Heart left ventricle (tissue), 16 donors: Measurements from ENCODE around the gene SMAD4. TPM values are rescaled to one million over a fixed set of nuclear protein-coding genes. Genes with fewer than 3 reads are reported as not detected.

Source experiments
- ATAC-seq, 4 donors: fragments of 200-7000 bp; cut with Tn5 transposase; one replicate each; pipeline ENCODE4 v1.9.1; 2020 to 2022; ENCODE audit warnings: moderate library complexity in 4 of 4, mild to moderate bottlenecking in 3 of 4, moderate number of reproducible peaks in 1 of 4
- DNase-seq, 5 donors: peaks; one replicate each; pipeline ENCODE4 v3.0.0-alpha.2; 2020
- H3K27ac ChIP-seq, 12 donors: fragments of 200-600 bp; sonication (generic) in 4 of 12; one replicate each; pipeline versions ENCODE4 v1.5.0 to v1.8.0; 2016 to 2022; ENCODE audit warnings: mild to moderate bottlenecking in 2 of 12
- H3K27me3 ChIP-seq, 9 donors: fragments of 200-600 bp; sonication (generic) in 2 of 9; one replicate each; pipeline versions ENCODE4 v1.5.1 to v1.8.0; 2016 to 2022; ENCODE audit warnings: mild to moderate bottlenecking in 3 of 9
- H3K36me3 ChIP-seq, 9 donors: fragments of 200-600 bp; sonication (generic) in 2 of 9; one replicate each; pipeline versions ENCODE4 v1.5.0 to v1.8.0; 2018 to 2022; ENCODE audit warnings: mild to moderate bottlenecking in 2 of 9
- H3K4me1 ChIP-seq, 12 donors: fragments of 200-600 bp; sonication (generic) in 4 of 12; one replicate each; pipeline versions ENCODE4 v1.5.0 to v1.8.0; 2016 to 2022; ENCODE audit warnings: mild to moderate bottlenecking in 3 of 12
- H3K4me3 ChIP-seq, 12 donors: fragments of 200-600 bp; sonication (generic) in 4 of 12; one replicate each; pipeline versions ENCODE4 v1.5.0 to v1.8.0; 2017 to 2022; ENCODE audit warnings: mild to moderate bottlenecking in 9 of 12, moderate library complexity in 4 of 12
- H3K9me3 ChIP-seq, 12 donors: fragments of 200-600 bp; sonication (generic) in 4 of 12; one replicate each; pipeline versions ENCODE4 v1.5.0 to v1.8.0; 2016 to 2022; ENCODE audit warnings: mild to moderate bottlenecking in 1 of 12
- CTCF ChIP-seq, 12 donors: fragments of 200-600 bp; sonication (generic) in 4 of 12; IDR thresholded peaks; one replicate each; pipeline versions ENCODE4 v1.5.0 to v1.8.0; 2018 to 2022; ENCODE audit warnings: antibody characterized with exemption in 12 of 12, mild to moderate bottlenecking in 5 of 12
- POLR2A ChIP-seq, 2 donors: fragments of 450-650 bp; IDR thresholded peaks; one replicate each; pipeline ENCODE4 v1.6.1; 2017; ENCODE audit warnings: antibody characterized with exemption in 2 of 2, mild to moderate bottlenecking in 2 of 2, moderate library complexity in 2 of 2
- WGBS, 4 donors: extraction: QIAGEN DNeasy Blood & Tissue Kit in 2 of 4; methylation state at CpG; one replicate each; pipeline versions ENCODE4 v1.1.5 to v1.1.7; 2013 to 2018; 5-methylcytosine and 5-hydroxymethylcytosine counted together
- intact Hi-C, 10 donors: fragments of 100-400 bp; cut with DNase I; formaldehyde crosslinking; loops; one replicate each; pipeline versions ENCODE4 v1.11.1 to v1.14.2; 2022
- polyA plus RNA-seq, 2 donors: library from polyadenylated mRNA; stranded (reverse); fragments of 200-250 nt; gene quantifications; one replicate each; pipeline ENCODE4 v1.2.3, GENCODE V29; 2013
- total RNA-seq, 9 donors: library from RNA; depleted of rRNA in 2 of 9; stranded (reverse); fragments of >200 nt in 2 of 9; fragmentation: NEBNext Ultra II Directional in 3 of 9; extraction: Animal tissue kit (Norgen Biotek cat#: 25700) in 3 of 9; gene quantifications; one replicate each; pipeline versions ENCODE4 v1.1.0 to v1.2.4, GENCODE V29; 2016 to 2023
- donor health status: ischemic (EF 13 %, LVEDD 7.1; RV severe dilation, severe dysfunction).
- donor health status: healthy with polysubstance abuse.
- donor health status: DM: no; HTN: yes; CAD: no.
- donor health status: DM: no; HTN: no; CAD: no.
- donor health status: ischemic (EF 25% LVEDD 6.9; RV normal size, moderate dysfunction).
- donor health status: ischemic (EF 25% LVEDD 5.7; RV mildly dilated, moderate dysfunction).
- donor health status: healthy.
- donor health status: DM: yes; HTN: yes; CAD: no.
- donor health status: ischemic (EF 35%, LVEDD 5.7; RV mildly dilated, moderate dysfunction).
- donor health status: nonischemic (EF 11% LVEDD 7.7; RV severe dilation, severe dysfunction).
- donor health status: DM: yes; HTN: yes; CAD: no.
- donor health status: PGD.
- donor health status: ischemic (EF 29% LVEDD 5.4; RV normal size, mild dysfunction).
- donor health status: nonischemic (EF 23%, LVEDD 6.1; RV moderate dilation, normal function).

The SMAD4 gene
- total and polyA plus RNA-seq, 11 donors, result 10.8 to 103 (median 87.8) TPM

DNA sequence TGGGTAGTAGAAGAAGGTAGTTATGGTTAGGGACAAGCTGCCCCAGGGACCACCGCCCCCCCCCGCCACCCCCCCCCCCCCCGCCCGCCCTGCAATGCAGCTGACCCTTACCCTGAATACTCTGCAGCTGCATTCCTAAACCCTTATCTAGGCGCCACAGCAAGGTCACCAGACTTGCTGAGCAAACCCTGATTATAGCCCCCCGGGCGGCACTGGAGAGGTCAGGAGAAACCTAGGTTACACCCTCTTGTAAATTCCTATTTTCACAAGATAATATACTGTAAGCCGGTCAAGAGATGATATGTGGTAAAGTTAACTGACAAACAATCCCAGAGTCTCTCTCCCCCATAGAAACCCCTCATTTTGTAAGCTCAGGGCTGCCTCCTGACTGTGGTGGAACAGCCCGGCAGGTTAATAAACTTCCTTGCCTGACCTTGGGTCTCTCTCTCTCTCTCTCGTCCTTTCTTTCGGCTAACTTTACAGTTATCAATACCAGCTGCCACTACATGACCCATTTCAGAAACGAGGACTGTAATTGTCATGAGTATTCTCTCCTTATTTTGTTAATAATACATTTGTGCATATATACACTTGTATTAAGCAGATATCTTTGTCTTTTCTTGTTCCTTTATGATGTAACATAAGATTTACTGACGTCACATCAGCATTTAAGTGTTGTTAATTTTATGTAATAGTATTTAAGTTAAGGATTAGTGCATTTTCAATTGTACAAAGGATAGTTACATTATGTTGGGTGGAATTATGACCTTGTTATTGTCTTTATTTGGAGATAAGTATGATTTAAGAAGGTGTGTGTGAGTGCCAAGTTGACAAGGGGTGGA, 22.8 kb upstream of the SMAD4 start:
- intact Hi-C loops, result no loop called here
- WGBS, 4 donors, result 41 to 52% (median 50%) methylated on average over 10 to 13 of the region's 13 CpGs
- Histone ChIP-seq H3K4me1 (peaks cover 0 to 29% (median 4%) of the 10 kb centered on the region in 12 donors), H3K9me3 (peaks cover 0 to 4% (median 0%) of the 10 kb centered on the region in 12 donors), H3K27me3 (no peaks in the 10 kb centered on the region), H3K4me3 (no peak overlapping the region), H3K27ac (no peak overlapping the region), H3K36me3 (no peaks in the 10 kb centered on the region)
- no peak for ATAC-seq
- DNase-seq, result no peak
- TF ChIP-seq CTCF (IDR thresholded peaks at IDR 0.05) (no peak), POLR2A (IDR thresholded peaks at IDR 0.05) (no peak)

GRCh38 chr18:51007790-51008139, 22.2 kb upstream of the SMAD4 start:
- no peak for TF ChIP-seq POLR2A (IDR thresholded peaks at IDR 0.05)
- TF ChIP-seq CTCF (IDR thresholded peaks at IDR 0.05), result no peak
- no peaks in the 10 kb centered on the region for H3K36me3 ChIP-seq
- H3K9me3 ChIP-seq, result peaks cover 0 to 4% (median 0%) of the 10 kb centered on the region in 12 donors
- intact Hi-C loops, result no loop called here
- H3K27me3 ChIP-seq, result no peaks in the 10 kb centered on the region
- H3K27ac ChIP-seq, result no peak overlapping the region
- ATAC-seq (peak in 2 of 4 donors; percentile 9 to 11), DNase-seq (no peak)
- 56 to 71% (median 60%) methylated on average over 1 of the region's 1 CpG for WGBS, 4 donors
- peaks cover 0 to 29% (median 4%) of the 10 kb centered on the region in 12 donors for H3K4me1 ChIP-seq
- H3K4me3 ChIP-seq, result no peak overlapping the region

GRCh38 chr18:51009072-51009471, 20.9 kb upstream of the SMAD4 start:
- TF ChIP-seq POLR2A (IDR thresholded peaks at IDR 0.05) (no peak), CTCF (IDR thresholded peaks at IDR 0.05) (no peak)
- Histone ChIP-seq H3K4me1 (peaks cover 0 to 29% (median 4%) of the 10 kb centered on the region in 12 donors), H3K27ac (no peak overlapping the region), H3K27me3 (no peaks in the 10 kb centered on the region), H3K4me3 (no peak overlapping the region), H3K9me3 (no peaks in the 10 kb centered on the region), H3K36me3 (no peaks in the 10 kb centered on the region)
- ATAC-seq, result peak in 3 of 4 donors; percentile 41 to 68 (median 50)
- intact Hi-C loops, result no loop called here
- DNase-seq, result no peak

DNA sequence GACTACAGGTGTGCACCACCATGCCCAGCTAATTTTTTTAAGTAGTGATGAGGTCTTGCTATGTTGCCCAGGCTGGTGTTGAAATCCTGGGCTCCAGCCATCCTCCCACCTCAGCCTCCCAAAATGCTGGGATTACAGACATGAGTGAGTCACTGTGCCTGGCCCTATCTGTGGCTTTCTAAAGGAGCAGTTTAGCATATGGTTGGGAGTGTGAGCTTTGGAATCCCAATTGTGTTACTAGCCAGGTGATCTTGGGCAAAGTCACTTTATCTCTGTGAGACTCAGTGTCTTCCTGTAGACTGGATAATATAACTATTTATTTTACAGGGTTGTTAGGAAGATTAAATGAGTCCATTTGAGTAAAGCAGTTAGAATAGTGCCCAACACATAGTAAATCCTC, 19.8 kb upstream of the SMAD4 start:
- Histone ChIP-seq H3K36me3 (no peaks in the 10 kb centered on the region), H3K27me3 (no peaks in the 10 kb centered on the region), H3K4me3 (no peak overlapping the region), H3K4me1 (peaks cover 0 to 29% (median 4%) of the 10 kb centered on the region in 12 donors), H3K27ac (no peak overlapping the region), H3K9me3 (no peaks in the 10 kb centered on the region)
- no peak for DNase-seq
- no peak for TF ChIP-seq CTCF (IDR thresholded peaks at IDR 0.05)
- intact Hi-C loops, result no loop called here
- ATAC-seq, result no peak
